HepG2 (cell line): ENCODE measurements around the gene RASD1. TPM values are rescaled to one million over a fixed set of nuclear protein-coding genes. Genes with fewer than 3 reads are reported as not detected.
A peak's percentile ranks its signal among the peaks of the same experiment; 100 is the strongest.

Experiments
- ATAC-seq: fragments of 200-7000 bp; cut with Tn5 transposase; 3 replicates; pipeline ENCODE4 v1.9.1; 2020; ENCODE audit warnings: mild to moderate bottlenecking, moderate library complexity
- BruUV-seq: library from RNA; stranded (reverse); fragments of 400-500 nt; replicated peaks from 2 replicates; lab custom pipeline; 2021; lab: Mats Ljungman, UMichigan
- CTCF ChIA-PET: fragments of 300-600 bp; formaldehyde crosslinking; extraction: SDS; loops from one replicate; lab custom pipeline; 2021; ENCODE audit warnings: low total read pairs, inconsistent platforms, low intra/inter-chr PET ratio; lab: Yijun Ruan, JAX
- POLR2A ChIA-PET: fragments of 350-600 bp; sonication (Branson Sonifier 250); formaldehyde crosslinking; loops from one replicate; lab custom pipeline; 2020; ENCODE audit warnings: antibody characterized with exemption, inconsistent platforms; lab: Yijun Ruan, JAX
- DNase-seq: peaks from one replicate; pipeline ENCODE4 v3.0.0-alpha.2; 2015; ENCODE audit warnings: low spot score
- FAIRE-seq: peaks from 3 replicates; lab custom pipeline; 2011; peaks lifted over from hg19 to GRCh38; lab: Jason Lieb, UNC
- H2AFZ ChIP-seq: one replicate; pipeline ENCODE4 v1.6.1; 2011; ENCODE audit warnings: low read length, inconsistent platforms
- H3K27ac ChIP-seq: fragments of 300-600 bp; 3 replicates; pipeline ENCODE4 v1.8.0; 2011; ENCODE audit warnings: mixed run types, mild to moderate bottlenecking, mixed read lengths, low read length, inconsistent platforms; ENCODE audit not compliant: insufficient read depth; ENCODE audit errors: extremely low read length
- H3K27me3 ChIP-seq, 2 experiments: fragments of 200-600 bp in 1 of 2; 2 replicates in 1 of 2; 3 replicates in 1 of 2; pipeline versions ENCODE4 v1.6.0 to v1.8.0; 2011; ENCODE audit warnings: low read length in 2 of 2, mild to moderate bottlenecking in 2 of 2, moderate library complexity in 2 of 2, inconsistent platforms in 1 of 2; ENCODE audit not compliant: insufficient read depth in 2 of 2, control insufficient read depth in 1 of 2
- H3K36me3 ChIP-seq, 2 experiments: fragments of 200-600 bp in 1 of 2; replicated peaks in 1 of 2; 2 replicates in 1 of 2; 3 replicates in 1 of 2; pipeline versions ENCODE4 v1.5.1 to v1.8.0; 2011; ENCODE audit warnings: low read length in 2 of 2, inconsistent platforms in 1 of 2; ENCODE audit not compliant: insufficient read depth in 2 of 2, control insufficient read depth in 1 of 2
- H3K4me1 ChIP-seq: 2 replicates; pipeline ENCODE4 v1.5.1; 2012; ENCODE audit warnings: low read length, inconsistent platforms; ENCODE audit not compliant: insufficient read depth
- H3K4me2 ChIP-seq: 2 replicates; pipeline ENCODE4 v1.6.0; 2011; ENCODE audit warnings: low read depth, low read length, inconsistent platforms
- H3K4me3 ChIP-seq, 3 experiments: fragments of 200-600 bp in 1 of 3; sonication (generic), shearing (Covaris generic) in 1 of 3; replicated peaks in 1 of 3; 2 replicates each; pipeline ENCODE4 v1.5.1; 2011 to 2016; ENCODE audit warnings: low read length in 3 of 3, inconsistent platforms in 2 of 3, low read depth in 2 of 3, mild to moderate bottlenecking in 2 of 3, control low read depth in 1 of 3, mixed read lengths in 1 of 3; ENCODE audit not compliant: insufficient read depth in 1 of 3
- H3K79me2 ChIP-seq: one replicate; pipeline ENCODE4 v1.6.1; 2011; ENCODE audit warnings: low read length, inconsistent platforms; ENCODE audit not compliant: insufficient read depth
- H3K9ac ChIP-seq: 2 replicates; pipeline ENCODE4 v1.6.0; 2011; ENCODE audit warnings: mild to moderate bottlenecking, low read depth, low read length, inconsistent platforms; ENCODE audit not compliant: insufficient read depth
- H3K9me3 ChIP-seq: 2 replicates; pipeline ENCODE4 v1.5.1; 2012; ENCODE audit warnings: mild to moderate bottlenecking, low read length
- H4K20me1 ChIP-seq: 2 replicates; pipeline ENCODE4 v1.6.0; 2011; ENCODE audit warnings: inconsistent platforms, mild to moderate bottlenecking, low read length, moderate library complexity; ENCODE audit not compliant: insufficient read depth
- CBX5 ChIP-seq: sonication (generic); formaldehyde crosslinking; IDR thresholded peaks from 2 replicates; pipeline ENCODE4 v1.4.0; 2020; ENCODE audit warnings: missing genetic modification reagents, borderline replicate concordance
- CCDC6 ChIP-seq: sonication (generic); formaldehyde crosslinking; IDR thresholded peaks from 2 replicates; pipeline ENCODE4 v1.8.1; 2022; ENCODE audit warnings: mild to moderate bottlenecking, missing genetic modification reagents, moderate library complexity
- ELF4 ChIP-seq: sonication (generic); formaldehyde crosslinking; IDR thresholded peaks from 2 replicates; pipeline ENCODE4 v1.5.0; 2020; ENCODE audit warnings: missing genetic modification reagents, mild to moderate bottlenecking, moderate library complexity, borderline replicate concordance
- GTF3A ChIP-seq: sonication (generic); formaldehyde crosslinking; conservative IDR thresholded peaks from 2 replicates; pipeline ENCODE4 v1.4.0; 2020; ENCODE audit warnings: mild to moderate bottlenecking, missing genetic modification reagents
- HHEX ChIP-seq: IDR thresholded peaks from 2 replicates; pipeline ENCODE4 v1.6.1; 2016; ENCODE audit warnings: control low read depth
- MAZ ChIP-seq, 2 experiments: sonication (generic) in 1 of 2; formaldehyde crosslinking in 1 of 2; IDR thresholded peaks; 2 replicates each; pipeline versions ENCODE4 v1.5.0 to v1.6.1; 2012 to 2020; ENCODE audit warnings: low read depth in 2 of 2, mild to moderate bottlenecking in 2 of 2, borderline replicate concordance in 1 of 2, improper control_type of control experiment in 1 of 2, low read length in 1 of 2, missing genetic modification reagents in 1 of 2, moderate library complexity in 1 of 2
- POGZ ChIP-seq: sonication (generic); formaldehyde crosslinking; IDR thresholded peaks from 2 replicates; pipeline ENCODE4 v1.4.0; 2020; ENCODE audit warnings: mild to moderate bottlenecking, missing genetic modification reagents
- POLR2G ChIP-seq: fragments of 200-400 bp; formaldehyde crosslinking; IDR thresholded peaks from 2 replicates; pipeline ENCODE4 v1.6.1; 2018; ENCODE audit warnings: mild to moderate bottlenecking, low read depth, low read length, moderate library complexity
- SOX13 ChIP-seq, 3 experiments: fragments of 450-650 bp in 1 of 3; sonication (generic) in 1 of 3; formaldehyde crosslinking in 1 of 3; IDR thresholded peaks in 2 of 3; conservative IDR thresholded peaks in 1 of 3; 2 replicates each; pipeline versions ENCODE4 v1.5.0 to v1.6.1; 2016 to 2020; ENCODE audit warnings: antibody characterized with exemption in 1 of 3, mild to moderate bottlenecking in 1 of 3, missing compliant biosample characterization in 1 of 3, missing genetic modification reagents in 1 of 3, moderate library complexity in 1 of 3
- ZBTB7B ChIP-seq: sonication (generic); formaldehyde crosslinking; IDR thresholded peaks from 2 replicates; pipeline ENCODE4 v1.4.0; 2020; ENCODE audit warnings: missing genetic modification reagents
- ZNF138 ChIP-seq: sonication (generic); formaldehyde crosslinking; IDR thresholded peaks from 2 replicates; pipeline ENCODE4 v1.5.0; 2020; ENCODE audit warnings: mild to moderate bottlenecking, low read depth, missing genetic modification reagents
- ZNF350 ChIP-seq: sonication (generic); formaldehyde crosslinking; IDR thresholded peaks from 2 replicates; pipeline ENCODE4 v1.4.0; 2020; ENCODE audit warnings: mild to moderate bottlenecking, low read depth, missing genetic modification reagents, borderline replicate concordance
- ZNF468 ChIP-seq: sonication (generic); formaldehyde crosslinking; IDR thresholded peaks from 2 replicates; pipeline ENCODE4 v1.8.0; 2022; ENCODE audit warnings: mild to moderate bottlenecking, moderate library complexity, missing genetic modification reagents
- ZNF788 ChIP-seq: sonication (generic); formaldehyde crosslinking; IDR thresholded peaks from 2 replicates; pipeline ENCODE4 v1.5.0; 2020; ENCODE audit warnings: mild to moderate bottlenecking, missing genetic modification reagents, borderline replicate concordance
- ZNF891 ChIP-seq: sonication (generic); formaldehyde crosslinking; IDR thresholded peaks from 2 replicates; pipeline ENCODE4 v1.5.0; 2020; ENCODE audit warnings: mild to moderate bottlenecking, missing genetic modification reagents
- WGBS: methylation state at CpG from one replicate; pipeline ENCODE4 v1.1.6; 2017; ENCODE audit warnings: low lambda C conversion rate; 5-methylcytosine and 5-hydroxymethylcytosine counted together
- in situ Hi-C: cut with HindIII; loops from 2 replicates; pipeline ENCODE4 v1.10.0; 2017; ENCODE audit warnings: low pct_unique_long_range_greater_than_20kb; ENCODE audit not compliant: extremely low pct_ligation_motif_present
- intact Hi-C: fragments of 100-400 bp; cut with micrococcal nuclease; formaldehyde crosslinking; loops from one replicate; pipeline ENCODE4 v1.10.0; 2022; ENCODE audit not compliant: unreplicated experiment
- polyA plus RNA-seq, 8 experiments: library from polyadenylated mRNA; depleted of rRNA in 3 of 8; stranded (reverse) in 7 of 8; unstranded in 1 of 8; fragments of >200 nt; fragmentation: Illumina TruSeq in 4 of 8; extraction: Trizol in 4 of 8; gene quantifications; 2 replicates each; pipeline versions ENCODE4 v1.2.1 to v1.2.3, GENCODE V29; 2011 to 2016; ENCODE audit warnings: low read depth in 4 of 8, missing spikeins in 1 of 8, mixed read lengths in 1 of 8; ENCODE audit not compliant: insufficient read depth in 1 of 8
- total RNA-seq, 5 experiments: library from RNA; depleted of rRNA; stranded (reverse); fragments of >200 nt; fragmentation: Illumina TruSeq; extraction: Trizol; gene quantifications; 2 replicates each; pipeline ENCODE4 v1.2.3, GENCODE V29; 2016; ENCODE audit warnings: low read depth in 1 of 5
- TF ChIP-seq, protein P1 (sequence below): sonication (generic); formaldehyde crosslinking; conservative IDR thresholded peaks from 2 replicates; pipeline ENCODE4 v1.8.0; 2022; ENCODE audit warnings: mild to moderate bottlenecking, moderate library complexity, missing genetic modification reagents
- TF ChIP-seq, protein P2 (sequence below): sonication (generic); formaldehyde crosslinking; IDR thresholded peaks from 2 replicates; pipeline ENCODE4 v1.5.0; 2020; ENCODE audit warnings: mild to moderate bottlenecking, missing genetic modification reagents, borderline replicate concordance

The RASD1 gene
- total and polyA plus RNA-seq, 2 of the 13 experiments (the other 11 are each of a cell fraction or from before 2014, with no cell fraction given), result 1.6 to 4.2 TPM

DNA sequence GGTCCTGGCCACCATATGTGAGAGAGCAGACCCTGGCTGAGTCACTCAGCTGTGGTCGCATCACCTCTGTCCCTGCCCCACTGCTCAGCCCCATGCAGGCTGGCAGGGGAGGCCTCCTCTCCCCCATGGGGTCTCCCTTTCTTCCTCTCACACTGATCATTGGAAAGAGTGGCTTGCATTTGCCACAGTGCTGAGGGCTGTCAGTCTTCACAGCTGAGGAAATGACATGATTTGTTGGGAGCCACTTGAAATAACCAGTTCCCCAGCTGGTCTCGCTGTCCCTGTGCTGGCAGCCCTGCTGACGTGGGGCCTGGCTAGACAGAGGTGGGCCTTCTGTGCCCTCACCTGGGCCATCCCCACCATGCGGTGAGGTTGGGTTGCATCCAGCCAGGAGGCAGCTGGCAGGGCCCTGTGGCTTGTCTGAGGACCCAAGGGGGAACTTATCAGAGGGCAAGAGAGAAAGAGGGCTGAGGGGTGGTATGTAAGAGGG is 49.5 kb downstream of the RASD1 start:
- WGBS, result 22% methylated on average over 3 of the region's 4 CpGs
- Histone ChIP-seq H3K4me3 (peak overlapping the region in 1 of 3 experiments; percentile 49; a peak in 2 of 6 replicates), H4K20me1 (no peaks in the 10 kb centered on the region), H3K27ac (peak overlapping the region; percentile 65), H3K4me1 (peaks cover 80% of the 10 kb centered on the region), H2AFZ (no peak overlapping the region), H3K9ac (peak overlapping the region; percentile 62), H3K27me3 (0 out of 5 replicates have a peak, but pooled peaks cover 0 to 13% of the 10 kb centered on the region in 2 experiments), H3K79me2 (no peaks in the 10 kb centered on the region), H3K4me2 (peak overlapping the region; percentile 84), H3K9me3 (no peaks in the 10 kb centered on the region), H3K36me3 (no peaks in the 10 kb centered on the region)
- ChIA-PET CTCF (no interaction called here), POLR2A (interaction anchor here (0.6 to 5.2 kb wide), 25 partner anchors 10 to 145 kb away, joined by 3 to 57 read pairs (median 4); partner anchors contain the start of genes PEMT and RASD1)
- intact Hi-C loops (loop anchor here (5.0 kb wide), 1 partner anchor 51 kb away; the partner anchor contains the start of gene RASD1), in situ Hi-C loops (loop anchor here (5.0 kb wide), 1 partner anchor 89 kb away; no protein-coding TSS in a partner anchor)
- TSS peak; percentile 87 for BruUV-seq
- ATAC-seq (peak; percentile 51), FAIRE-seq (no peak), DNase-seq (no peak)
- TF ChIP-seq, protein P1, sequence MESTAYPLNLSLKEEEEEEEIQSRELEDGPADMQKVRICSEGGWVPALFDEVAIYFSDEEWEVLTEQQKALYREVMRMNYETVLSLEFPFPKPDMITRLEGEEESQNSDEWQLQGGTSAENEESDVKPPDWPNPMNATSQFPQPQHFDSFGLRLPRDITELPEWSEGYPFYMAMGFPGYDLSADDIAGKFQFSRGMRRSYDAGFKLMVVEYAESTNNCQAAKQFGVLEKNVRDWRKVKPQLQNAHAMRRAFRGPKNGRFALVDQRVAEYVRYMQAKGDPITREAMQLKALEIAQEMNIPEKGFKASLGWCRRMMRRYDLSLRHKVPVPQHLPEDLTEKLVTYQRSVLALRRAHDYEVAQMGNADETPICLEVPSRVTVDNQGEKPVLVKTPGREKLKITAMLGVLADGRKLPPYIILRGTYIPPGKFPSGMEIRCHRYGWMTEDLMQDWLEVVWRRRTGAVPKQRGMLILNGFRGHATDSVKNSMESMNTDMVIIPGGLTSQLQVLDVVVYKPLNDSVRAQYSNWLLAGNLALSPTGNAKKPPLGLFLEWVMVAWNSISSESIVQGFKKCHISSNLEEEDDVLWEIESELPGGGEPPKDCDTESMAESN (CRISPR knock-in tag), result peak; percentile 0; the same call in 1 of the 2 replicates
- TF ChIP-seq HHEX (CRISPR knock-in tag), result no peak
- 0 out of 2 replicates have a peak, but pooled peaks have one; percentile 46 for TF ChIP-seq ZNF891 (CRISPR knock-in tag)
- TF ChIP-seq GTF3A (CRISPR knock-in tag), result no peak
- TF ChIP-seq SOX13 (IDR thresholded peaks at IDR 0.05), result no peak
- no peak for TF ChIP-seq SOX13 (CRISPR knock-in tag; conservative IDR thresholded peaks at IDR 0.05 in 1 of 2, IDR thresholded peaks at IDR 0.05 in 1 of 2)
- no peak for TF ChIP-seq POGZ (CRISPR knock-in tag)
- TF ChIP-seq ZNF468, result no peak
- no peak; the same call in 1 of the 2 replicates for TF ChIP-seq ZNF350 (CRISPR knock-in tag)
- TF ChIP-seq ELF4, result 0 out of 2 replicates have a peak, but pooled peaks have one; percentile 7
- TF ChIP-seq POLR2G, result peak; percentile 22; the same call in 1 of the 2 replicates
- TF ChIP-seq, protein P2, sequence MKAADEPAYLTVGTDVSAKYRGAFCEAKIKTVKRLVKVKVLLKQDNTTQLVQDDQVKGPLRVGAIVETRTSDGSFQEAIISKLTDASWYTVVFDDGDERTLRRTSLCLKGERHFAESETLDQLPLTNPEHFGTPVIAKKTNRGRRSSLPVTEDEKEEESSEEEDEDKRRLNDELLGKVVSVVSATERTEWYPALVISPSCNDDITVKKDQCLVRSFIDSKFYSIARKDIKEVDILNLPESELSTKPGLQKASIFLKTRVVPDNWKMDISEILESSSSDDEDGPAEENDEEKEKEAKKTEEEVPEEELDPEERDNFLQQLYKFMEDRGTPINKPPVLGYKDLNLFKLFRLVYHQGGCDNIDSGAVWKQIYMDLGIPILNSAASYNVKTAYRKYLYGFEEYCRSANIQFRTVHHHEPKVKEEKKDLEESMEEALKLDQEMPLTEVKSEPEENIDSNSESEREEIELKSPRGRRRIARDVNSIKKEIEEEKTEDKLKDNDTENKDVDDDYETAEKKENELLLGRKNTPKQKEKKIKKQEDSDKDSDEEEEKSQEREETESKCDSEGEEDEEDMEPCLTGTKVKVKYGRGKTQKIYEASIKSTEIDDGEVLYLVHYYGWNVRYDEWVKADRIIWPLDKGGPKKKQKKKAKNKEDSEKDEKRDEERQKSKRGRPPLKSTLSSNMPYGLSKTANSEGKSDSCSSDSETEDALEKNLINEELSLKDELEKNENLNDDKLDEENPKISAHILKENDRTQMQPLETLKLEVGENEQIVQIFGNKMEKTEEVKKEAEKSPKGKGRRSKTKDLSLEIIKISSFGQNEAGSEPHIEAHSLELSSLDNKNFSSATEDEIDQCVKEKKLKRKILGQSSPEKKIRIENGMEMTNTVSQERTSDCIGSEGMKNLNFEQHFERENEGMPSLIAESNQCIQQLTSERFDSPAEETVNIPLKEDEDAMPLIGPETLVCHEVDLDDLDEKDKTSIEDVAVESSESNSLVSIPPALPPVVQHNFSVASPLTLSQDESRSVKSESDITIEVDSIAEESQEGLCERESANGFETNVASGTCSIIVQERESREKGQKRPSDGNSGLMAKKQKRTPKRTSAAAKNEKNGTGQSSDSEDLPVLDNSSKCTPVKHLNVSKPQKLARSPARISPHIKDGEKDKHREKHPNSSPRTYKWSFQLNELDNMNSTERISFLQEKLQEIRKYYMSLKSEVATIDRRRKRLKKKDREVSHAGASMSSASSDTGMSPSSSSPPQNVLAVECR (CRISPR knock-in tag), result peak; percentile 8
- no peak for TF ChIP-seq MAZ (IDR thresholded peaks at IDR 0.05; ENCODE audit: borderline replicate concordance, low read depth, low read length)
- peak; percentile 38; the same call in 1 of the 2 replicates for TF ChIP-seq MAZ (CRISPR knock-in tag; IDR thresholded peaks at IDR 0.05; ENCODE audit: low read depth)
- TF ChIP-seq CCDC6 (CRISPR knock-in tag), result no peak
- 0 out of 2 replicates have a peak, but pooled peaks have one; percentile 32 for TF ChIP-seq ZNF788
- peak; percentile 78 for TF ChIP-seq ZBTB7B (CRISPR knock-in tag)
- no peak; the same call in 1 of the 2 replicates for TF ChIP-seq CBX5 (CRISPR knock-in tag)
- peak; percentile 52; the same call in 1 of the 2 replicates for TF ChIP-seq ZNF138 (CRISPR knock-in tag)
